VCaP (cell line): ENCODE measurements around the gene STK32C.

Experiments used
- H3K27ac ChIP-seq: fragments of 450-650 bp; 2 replicates; pipeline ENCODE4 v1.5.1; 2017
- TF ChIP-seq, protein P1 (sequence below): fragments of 450-650 bp; conservative IDR thresholded peaks from 2 replicates; pipeline ENCODE4 v1.5.1; 2017; ENCODE audit warnings: mild to moderate bottlenecking, moderate library complexity

STK32C gene

DNA sequence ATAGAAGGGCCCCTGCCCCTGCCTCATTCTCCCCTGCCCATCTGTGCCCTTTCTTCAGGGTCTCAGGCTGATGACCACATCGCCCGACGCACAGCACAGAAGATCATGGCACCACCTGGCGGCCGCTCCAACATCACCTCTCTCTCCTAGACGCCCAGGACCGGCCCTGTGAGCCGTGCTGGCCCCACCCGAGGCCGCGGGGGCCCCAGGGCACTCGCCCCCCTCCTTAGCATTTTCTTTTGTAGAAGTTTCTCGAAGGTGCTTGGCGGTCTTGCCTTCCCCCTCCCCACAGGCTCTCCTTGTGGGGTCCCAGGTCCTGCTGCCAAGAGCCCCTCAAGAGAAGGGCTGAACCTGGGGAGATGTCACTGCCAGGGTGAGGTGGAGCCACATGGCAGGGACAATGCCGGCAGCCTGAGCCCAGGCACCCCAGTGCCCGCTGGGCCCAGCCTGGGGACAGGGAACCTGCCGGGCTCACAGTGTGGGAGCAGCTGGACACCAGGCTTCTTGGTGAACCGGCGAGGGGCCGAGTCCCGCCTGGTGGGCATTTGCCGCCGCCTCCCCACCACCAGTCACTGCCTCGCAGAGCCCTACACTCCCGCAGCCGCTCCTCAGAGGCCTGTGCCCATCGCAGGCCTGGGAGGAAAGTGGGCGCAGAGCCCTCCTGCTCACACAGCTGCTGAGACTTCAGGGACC lies 102.8 kb downstream of the STK32C start:
- TF ChIP-seq, protein P1, sequence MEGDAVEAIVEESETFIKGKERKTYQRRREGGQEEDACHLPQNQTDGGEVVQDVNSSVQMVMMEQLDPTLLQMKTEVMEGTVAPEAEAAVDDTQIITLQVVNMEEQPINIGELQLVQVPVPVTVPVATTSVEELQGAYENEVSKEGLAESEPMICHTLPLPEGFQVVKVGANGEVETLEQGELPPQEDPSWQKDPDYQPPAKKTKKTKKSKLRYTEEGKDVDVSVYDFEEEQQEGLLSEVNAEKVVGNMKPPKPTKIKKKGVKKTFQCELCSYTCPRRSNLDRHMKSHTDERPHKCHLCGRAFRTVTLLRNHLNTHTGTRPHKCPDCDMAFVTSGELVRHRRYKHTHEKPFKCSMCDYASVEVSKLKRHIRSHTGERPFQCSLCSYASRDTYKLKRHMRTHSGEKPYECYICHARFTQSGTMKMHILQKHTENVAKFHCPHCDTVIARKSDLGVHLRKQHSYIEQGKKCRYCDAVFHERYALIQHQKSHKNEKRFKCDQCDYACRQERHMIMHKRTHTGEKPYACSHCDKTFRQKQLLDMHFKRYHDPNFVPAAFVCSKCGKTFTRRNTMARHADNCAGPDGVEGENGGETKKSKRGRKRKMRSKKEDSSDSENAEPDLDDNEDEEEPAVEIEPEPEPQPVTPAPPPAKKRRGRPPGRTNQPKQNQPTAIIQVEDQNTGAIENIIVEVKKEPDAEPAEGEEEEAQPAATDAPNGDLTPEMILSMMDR: no peak

DNA sequence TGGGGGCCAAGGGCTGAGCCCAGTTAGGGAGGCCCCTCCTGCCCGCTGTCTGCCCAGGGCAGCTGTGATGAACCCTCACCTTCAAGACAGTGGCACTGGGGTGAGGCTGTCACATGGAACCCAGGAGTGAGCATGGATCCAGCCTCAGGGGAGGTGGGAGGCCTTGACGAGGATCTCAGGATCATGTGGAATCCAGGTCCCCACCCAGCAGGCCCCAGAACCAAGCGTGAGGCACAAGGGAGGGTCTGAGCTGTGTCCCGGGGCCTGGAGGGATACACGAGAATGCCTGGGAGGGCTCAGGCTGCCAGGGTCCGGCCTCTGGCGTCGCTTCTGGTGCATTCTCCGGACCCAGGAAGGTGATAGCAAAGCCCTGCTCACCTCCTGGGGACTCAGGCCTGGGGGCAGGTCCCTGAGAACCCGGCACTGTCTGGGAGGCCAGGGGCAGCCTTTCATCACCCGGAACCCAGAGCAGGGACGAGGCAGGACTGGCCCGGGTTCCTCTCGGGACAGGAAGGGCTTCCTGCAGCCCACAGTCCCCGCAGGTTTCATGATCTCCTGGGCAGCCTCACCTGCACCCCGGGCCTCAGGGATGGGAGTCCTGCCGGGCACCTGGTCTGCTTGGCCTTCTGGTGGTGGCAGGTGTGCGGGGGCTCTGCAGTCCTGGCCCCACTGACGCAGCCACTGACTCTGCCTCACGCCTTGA lies 103.5 kb downstream of the STK32C start:
- TF ChIP-seq, protein P1: no peak
- no peak overlapping the region for H3K27ac ChIP-seq

More for the DNA sequence above, 102.8 kb downstream of the STK32C start:
- no peak overlapping the region for H3K27ac ChIP-seq

DNA sequence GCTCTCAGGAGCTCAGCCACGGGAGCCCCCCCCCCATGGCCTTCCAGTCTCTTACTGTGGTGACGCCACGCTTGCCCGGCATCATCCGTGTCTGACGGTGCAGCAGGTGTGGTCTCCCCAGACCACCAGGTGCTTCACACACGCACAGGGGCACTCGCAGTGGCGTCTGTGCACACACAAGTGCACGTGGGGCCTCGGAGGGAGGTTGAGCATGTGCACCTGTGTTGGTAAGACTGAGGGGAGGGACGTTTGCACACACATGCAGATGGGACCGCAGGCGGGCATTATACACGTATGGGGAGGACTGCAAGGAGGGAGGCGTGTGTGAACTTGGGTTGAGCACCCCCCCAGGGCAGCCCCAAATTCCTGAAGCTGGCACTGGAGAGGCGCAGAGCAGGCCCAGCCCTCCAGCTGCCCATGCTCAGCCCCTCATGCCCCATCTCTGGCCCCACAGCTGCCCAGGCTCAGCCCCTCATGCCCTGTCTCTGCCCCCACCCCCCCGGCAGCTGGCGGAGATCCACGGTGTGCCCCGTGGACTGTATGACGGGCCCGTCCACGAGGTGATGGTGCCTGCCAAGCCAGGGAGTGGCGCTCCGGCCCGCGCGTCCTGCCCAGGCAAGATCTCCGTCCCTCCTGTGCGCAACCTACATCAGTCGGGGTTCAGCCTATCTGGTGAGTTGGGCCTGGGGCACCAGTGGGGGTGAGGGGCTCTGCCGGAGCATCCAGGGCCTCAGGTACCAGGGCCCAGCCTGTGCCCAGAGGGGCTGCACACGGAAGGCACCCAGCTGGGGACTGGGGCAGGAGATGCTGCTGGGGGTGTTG lies 104.3 kb downstream of the STK32C start:
- TF ChIP-seq, protein P1: no peak
- H3K27ac ChIP-seq: no peak overlapping the region

DNA sequence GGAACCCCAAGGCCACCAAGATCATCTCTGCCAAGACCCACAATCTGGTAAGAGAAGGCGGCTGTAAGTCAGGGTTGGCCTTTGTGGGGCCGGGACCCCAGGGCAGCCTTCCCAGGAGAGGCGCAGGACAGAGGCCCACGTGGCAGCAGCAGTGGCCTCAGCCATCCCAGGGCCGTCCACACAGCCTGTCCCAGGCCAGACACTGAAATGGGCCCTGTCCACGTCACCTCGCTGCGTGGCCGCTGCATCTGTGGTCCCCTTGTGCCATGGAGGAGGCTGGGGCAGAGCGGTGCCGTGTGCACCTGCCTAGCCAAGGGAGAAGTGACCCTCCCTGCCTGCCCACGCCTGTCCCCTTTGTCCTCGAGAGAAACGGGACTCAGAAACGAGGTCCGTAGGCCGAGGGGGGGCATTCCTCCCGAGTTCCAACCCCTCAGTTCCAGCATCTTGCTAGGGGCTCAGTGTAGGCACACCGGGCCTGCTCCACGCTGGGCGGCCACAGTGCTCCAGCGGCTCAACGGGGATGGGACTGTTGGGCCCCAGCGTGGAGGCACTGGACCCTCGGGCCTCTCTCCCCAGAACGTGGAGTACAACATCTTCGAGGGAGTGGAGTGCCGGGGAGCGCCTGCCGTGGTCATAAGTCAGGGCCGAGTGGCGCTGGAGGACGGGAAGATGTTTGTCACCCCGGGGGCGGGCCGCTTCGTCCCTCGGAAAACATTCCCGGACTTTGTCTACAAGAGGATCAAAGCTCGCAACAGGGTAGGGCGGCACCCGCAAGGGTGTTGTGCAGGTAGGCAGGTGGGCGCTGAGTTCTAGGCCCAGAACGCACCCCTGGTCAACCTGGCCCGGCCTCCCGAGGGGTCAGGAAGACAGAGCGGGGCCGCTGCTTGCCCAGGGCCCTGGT lies 105.4 kb downstream of the STK32C start:
- TF ChIP-seq, protein P1: no peak
- no peak overlapping the region for H3K27ac ChIP-seq

DNA sequence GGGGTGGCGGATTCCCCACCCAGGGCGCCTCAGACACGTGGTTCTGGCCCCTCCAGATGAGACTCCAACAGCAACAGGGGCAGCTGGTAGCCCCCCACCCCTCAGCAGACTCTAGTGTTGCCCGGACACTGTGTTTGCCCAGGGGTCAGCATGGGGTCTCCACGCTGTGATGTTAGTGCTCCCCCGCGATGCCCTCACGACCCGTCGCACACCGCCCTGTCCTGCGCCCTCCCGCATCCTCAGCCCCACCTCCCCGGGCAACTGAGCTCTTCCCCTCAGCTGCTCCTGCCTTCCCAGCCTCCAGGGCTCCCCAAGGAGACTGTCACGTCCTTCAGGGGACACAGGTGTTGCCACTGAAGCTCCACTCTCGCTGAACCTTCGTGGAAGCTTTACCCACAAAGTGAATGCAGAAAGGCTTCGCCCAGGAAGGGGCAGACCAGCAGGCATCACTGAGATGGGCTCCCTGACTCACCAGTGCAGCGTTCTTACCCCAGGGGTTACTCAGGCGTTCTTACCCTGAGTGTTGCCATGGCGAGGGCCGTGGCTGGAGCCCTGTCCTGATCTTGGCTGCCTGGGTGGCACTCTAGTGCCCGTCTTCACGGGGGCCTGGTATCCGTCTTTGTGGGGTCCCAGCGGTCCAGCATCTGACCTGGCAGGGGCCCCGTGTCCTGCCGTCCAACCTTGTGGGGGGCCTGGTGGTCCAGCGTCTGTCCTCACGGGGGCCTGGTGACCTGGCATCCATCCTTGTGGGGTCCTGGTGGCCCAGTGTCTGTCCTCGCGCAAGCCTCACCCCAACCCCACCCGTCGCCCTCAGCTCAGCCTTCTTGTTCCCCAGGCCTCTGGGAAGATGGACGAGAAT lies 106.4 kb downstream of the STK32C start:
- no peak overlapping the region for H3K27ac ChIP-seq
- TF ChIP-seq, protein P1: no peak

DNA sequence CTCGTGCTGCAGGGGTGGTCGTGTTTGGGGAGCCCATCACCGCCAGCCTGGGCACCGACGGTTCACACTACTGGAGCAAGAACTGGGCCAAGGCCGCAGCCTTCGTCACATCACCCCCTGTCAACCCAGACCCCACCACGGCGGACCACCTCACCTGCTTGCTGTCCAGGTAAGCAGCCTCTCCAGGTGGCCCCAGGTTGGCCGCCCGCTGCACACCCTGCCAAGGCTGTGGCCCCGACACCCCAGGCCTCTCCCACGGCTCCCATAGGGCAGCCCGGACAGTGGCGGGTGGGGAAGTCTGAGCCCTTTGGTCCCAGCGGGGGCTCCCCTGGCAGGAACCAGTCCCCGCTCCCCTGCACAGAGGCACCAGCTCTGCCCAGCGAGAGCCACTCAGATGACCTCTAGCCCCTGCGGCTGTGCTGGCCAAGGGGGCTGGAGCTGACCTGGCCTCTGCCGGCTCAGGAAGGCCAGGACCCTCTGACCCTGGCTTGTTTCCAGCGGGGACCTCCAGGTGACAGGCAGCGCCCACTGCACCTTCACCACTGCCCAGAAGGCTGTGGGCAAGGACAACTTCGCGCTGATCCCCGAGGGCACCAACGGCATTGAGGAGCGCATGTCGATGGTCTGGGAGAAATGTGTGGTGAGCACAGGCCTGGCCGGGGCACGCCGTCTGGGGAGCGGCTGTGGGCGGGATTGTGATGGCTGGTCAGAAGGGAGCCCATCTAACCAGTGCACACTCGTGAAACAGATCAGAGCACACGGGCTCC lies 107.2 kb downstream of the STK32C start:
- TF ChIP-seq, protein P1: no peak
- H3K27ac ChIP-seq: no peak overlapping the region
